Liver (tissue), 9 donors: ENCODE results near the gene KRT9. TPM values are rescaled to one million over a fixed set of nuclear protein-coding genes. Genes with fewer than 3 reads are reported as not detected.

ENCODE experiments used
- DNase-seq: peaks from one replicate; pipeline ENCODE4 v3.0.0-alpha.2; 2017; ENCODE audit warnings: low spot score
- H3K27ac ChIP-seq, 2 donors: one replicate each; pipeline ENCODE4 v1.7.0; 2013; ENCODE audit warnings: inconsistent platforms in 2 of 2, low read length in 2 of 2, control low read depth in 1 of 2, low read depth in 1 of 2, mild to moderate bottlenecking in 1 of 2
- H3K27me3 ChIP-seq, 4 donors: one replicate each; pipeline versions ENCODE4 v1.6.1 to v1.7.0; 2013; ENCODE audit warnings: low read length in 3 of 4, inconsistent platforms in 1 of 4, mild to moderate bottlenecking in 1 of 4, moderate library complexity in 1 of 4; ENCODE audit not compliant: control insufficient read depth in 4 of 4, insufficient read depth in 4 of 4
- H3K36me3 ChIP-seq, 4 donors: one replicate each; pipeline versions ENCODE4 v1.6.1 to v1.7.0; 2013; ENCODE audit warnings: low read length in 3 of 4, mild to moderate bottlenecking in 3 of 4, low read depth in 1 of 4, moderate library complexity in 1 of 4; ENCODE audit not compliant: control insufficient read depth in 4 of 4, insufficient read depth in 3 of 4
- H3K4me1 ChIP-seq, 4 donors: one replicate each; pipeline versions ENCODE4 v1.6.1 to v1.7.0; 2013; ENCODE audit warnings: low read length in 3 of 4, mild to moderate bottlenecking in 3 of 4, moderate library complexity in 1 of 4; ENCODE audit not compliant: control insufficient read depth in 4 of 4, insufficient read depth in 4 of 4
- H3K4me3 ChIP-seq, 3 donors: one replicate each; pipeline versions ENCODE4 v1.6.1 to v1.7.0; 2013; ENCODE audit warnings: low read length in 3 of 3, control low read depth in 1 of 3, low read depth in 1 of 3, mild to moderate bottlenecking in 1 of 3
- H3K9ac ChIP-seq, 2 donors: one replicate each; pipeline ENCODE4 v1.7.0; 2013; ENCODE audit warnings: low read length in 2 of 2, mild to moderate bottlenecking in 2 of 2, moderate library complexity in 2 of 2, control low read depth in 1 of 2, low read depth in 1 of 2
- H3K9me3 ChIP-seq, 4 donors: one replicate each; pipeline versions ENCODE4 v1.6.1 to v1.7.0; 2013; ENCODE audit warnings: low read length in 3 of 4; ENCODE audit not compliant: control insufficient read depth in 4 of 4
- EGR1 ChIP-seq, 2 donors: IDR thresholded peaks; 2 replicates each; pipeline ENCODE4 v1.6.1; 2016 to 2018; ENCODE audit warnings: antibody characterized with exemption in 2 of 2, low read depth in 2 of 2
- FOXA1 ChIP-seq: IDR thresholded peaks from 2 replicates; pipeline ENCODE4 v1.6.1; 2016; ENCODE audit warnings: antibody characterized with exemption
- FOXA2 ChIP-seq: IDR thresholded peaks from 2 replicates; pipeline ENCODE4 v1.6.1; 2016; ENCODE audit warnings: antibody characterized with exemption
- GABPA ChIP-seq, 2 donors: IDR thresholded peaks in 1 of 2; conservative IDR thresholded peaks in 1 of 2; 2 replicates each; pipeline ENCODE4 v1.6.1; 2016; ENCODE audit warnings: antibody characterized with exemption in 2 of 2, mild to moderate bottlenecking in 1 of 2, moderate library complexity in 1 of 2
- HNF4A ChIP-seq, 2 donors: conservative IDR thresholded peaks; 2 replicates each; pipeline ENCODE4 v1.6.1; 2016; ENCODE audit warnings: antibody characterized with exemption in 2 of 2, mild to moderate bottlenecking in 2 of 2
- HNF4G ChIP-seq: IDR thresholded peaks from 2 replicates; pipeline ENCODE4 v1.6.1; 2016; ENCODE audit warnings: antibody characterized with exemption
- JUND ChIP-seq, 2 donors: IDR thresholded peaks; 2 replicates each; pipeline ENCODE4 v1.6.1; 2016; ENCODE audit warnings: antibody characterized with exemption in 2 of 2
- MAX ChIP-seq: IDR thresholded peaks from 2 replicates; pipeline ENCODE4 v1.6.1; 2016; ENCODE audit warnings: antibody characterized with exemption
- NR2F2 ChIP-seq: IDR thresholded peaks from 2 replicates; pipeline ENCODE4 v1.6.1; 2016; ENCODE audit warnings: antibody characterized with exemption
- RAD21 ChIP-seq, 2 donors: IDR thresholded peaks; 2 replicates each; pipeline ENCODE4 v1.6.1; 2016; ENCODE audit warnings: antibody characterized with exemption in 2 of 2, mild to moderate bottlenecking in 2 of 2
- REST ChIP-seq: IDR thresholded peaks from 2 replicates; pipeline ENCODE4 v1.6.1; 2016; ENCODE audit warnings: antibody characterized with exemption, mild to moderate bottlenecking
- RXRA ChIP-seq, 2 donors: IDR thresholded peaks; 2 replicates each; pipeline ENCODE4 v1.6.1; 2017 to 2018; ENCODE audit warnings: antibody characterized with exemption in 2 of 2, mild to moderate bottlenecking in 1 of 2
- SP1 ChIP-seq: IDR thresholded peaks from 2 replicates; pipeline ENCODE4 v1.6.1; 2018; ENCODE audit warnings: antibody characterized with exemption, mild to moderate bottlenecking
- TAF1 ChIP-seq: conservative IDR thresholded peaks from 2 replicates; pipeline ENCODE4 v1.6.1; 2016; ENCODE audit warnings: antibody characterized with exemption, mild to moderate bottlenecking
- YY1 ChIP-seq: IDR thresholded peaks from 2 replicates; pipeline ENCODE4 v1.6.1; 2016; ENCODE audit warnings: antibody characterized with exemption, mild to moderate bottlenecking
- ZBTB33 ChIP-seq: IDR thresholded peaks from 2 replicates; pipeline ENCODE4 v1.6.1; 2016; ENCODE audit warnings: antibody characterized with exemption
- WGBS: extraction: QIAGEN DNeasy Blood & Tissue Kit; methylation state at CpG from one replicate; pipeline ENCODE4 v1.1.7; 2013; 5-methylcytosine and 5-hydroxymethylcytosine counted together
- polyA plus RNA-seq, 2 donors: library from polyadenylated mRNA; stranded (reverse) in 1 of 2; unstranded in 1 of 2; fragments of 200-250 nt in 1 of 2; fragments of >200 nt in 1 of 2; fragmentation: Nextera tagmentation in 1 of 2; extraction: Ambion mirVana in 1 of 2; gene quantifications; one replicate each; pipeline versions ENCODE4 v1.2.1 to v1.2.3, GENCODE V29; 2013 to 2015
- total RNA-seq, 2 donors: library from RNA; depleted of rRNA; stranded (reverse); fragments of >200 nt; gene quantifications; one replicate each; pipeline ENCODE4 v1.2.3, GENCODE V29; 2014
- TF ChIP-seq, protein P1 (sequence below): IDR thresholded peaks from 2 replicates; pipeline ENCODE4 v1.6.1; 2016; ENCODE audit warnings: antibody characterized with exemption
- TF ChIP-seq, protein P2 (sequence below): fragments of 150-350 bp; IDR thresholded peaks from 2 replicates; pipeline ENCODE4 v1.5.1; 2017; ENCODE audit warnings: improper control_type of control experiment, low read depth, low read length; ENCODE audit not compliant: missing input control
- donor health status: healthy.
- donor health status: healthy.
- donor health status: healthy.
- donor health status: healthy.
- donor health status: healthy.

Gene KRT9
- total and polyA plus RNA-seq, 4 donors, result not detected

DNA sequence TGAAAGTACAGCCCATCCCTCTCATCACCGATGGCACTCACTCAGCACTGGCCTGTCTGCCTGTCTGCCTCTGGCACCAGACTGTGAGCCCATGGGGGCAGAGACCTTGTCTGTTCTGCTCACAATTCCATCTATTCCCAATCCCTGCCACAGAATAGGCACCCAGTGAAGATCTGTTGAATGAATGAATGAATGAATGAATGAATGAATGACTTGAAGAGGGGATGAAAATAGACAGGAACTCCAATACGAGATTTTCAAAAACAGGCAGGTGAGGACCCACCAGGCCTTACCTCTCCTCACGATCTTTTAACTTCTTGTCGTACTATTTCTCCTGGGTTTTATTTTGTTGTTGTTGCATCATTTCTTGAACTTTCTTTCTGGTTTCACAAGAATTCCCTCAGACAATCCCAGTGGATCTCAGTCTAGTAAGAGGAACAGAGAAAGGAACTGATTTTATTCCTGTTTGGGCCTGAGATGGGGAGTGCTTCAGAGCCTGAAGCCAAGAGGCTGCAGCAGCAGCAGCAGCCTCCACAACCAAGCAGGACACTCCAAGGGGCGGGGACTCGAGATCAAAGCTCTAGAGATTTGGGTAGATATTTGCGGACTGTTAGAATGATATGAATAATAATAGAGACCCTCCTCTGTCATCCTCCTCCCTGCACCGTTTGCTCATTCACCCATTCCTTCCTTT, 17.7 kb downstream of the KRT9 start:
- WGBS, result 81% methylated on average over 8 of the region's 8 CpGs
- no peak for DNase-seq
- no peak for TF ChIP-seq HNF4A (conservative IDR thresholded peaks at IDR 0.05)
- TF ChIP-seq SP1, result no peak
- TF ChIP-seq EGR1 (IDR thresholded peaks at IDR 0.05; ENCODE audit: low read depth in 2 of 2), result no peak
- TF ChIP-seq FOXA1, result no peak
- TF ChIP-seq HNF4G, result no peak
- no peak for TF ChIP-seq GABPA (IDR thresholded peaks at IDR 0.05 in 1 of 2, conservative IDR thresholded peaks at IDR 0.05 in 1 of 2)
- no peak for TF ChIP-seq NR2F2
- no peak for TF ChIP-seq TAF1
- no peak for TF ChIP-seq ZBTB33
- TF ChIP-seq RAD21 (IDR thresholded peaks at IDR 0.05), result no peak
- TF ChIP-seq MAX, result no peak
- TF ChIP-seq, protein P1, sequence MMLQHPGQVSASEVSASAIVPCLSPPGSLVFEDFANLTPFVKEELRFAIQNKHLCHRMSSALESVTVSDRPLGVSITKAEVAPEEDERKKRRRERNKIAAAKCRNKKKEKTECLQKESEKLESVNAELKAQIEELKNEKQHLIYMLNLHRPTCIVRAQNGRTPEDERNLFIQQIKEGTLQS, result no peak
- no peak for TF ChIP-seq YY1
- TF ChIP-seq FOXA2, result no peak
- TF ChIP-seq, protein P2, sequence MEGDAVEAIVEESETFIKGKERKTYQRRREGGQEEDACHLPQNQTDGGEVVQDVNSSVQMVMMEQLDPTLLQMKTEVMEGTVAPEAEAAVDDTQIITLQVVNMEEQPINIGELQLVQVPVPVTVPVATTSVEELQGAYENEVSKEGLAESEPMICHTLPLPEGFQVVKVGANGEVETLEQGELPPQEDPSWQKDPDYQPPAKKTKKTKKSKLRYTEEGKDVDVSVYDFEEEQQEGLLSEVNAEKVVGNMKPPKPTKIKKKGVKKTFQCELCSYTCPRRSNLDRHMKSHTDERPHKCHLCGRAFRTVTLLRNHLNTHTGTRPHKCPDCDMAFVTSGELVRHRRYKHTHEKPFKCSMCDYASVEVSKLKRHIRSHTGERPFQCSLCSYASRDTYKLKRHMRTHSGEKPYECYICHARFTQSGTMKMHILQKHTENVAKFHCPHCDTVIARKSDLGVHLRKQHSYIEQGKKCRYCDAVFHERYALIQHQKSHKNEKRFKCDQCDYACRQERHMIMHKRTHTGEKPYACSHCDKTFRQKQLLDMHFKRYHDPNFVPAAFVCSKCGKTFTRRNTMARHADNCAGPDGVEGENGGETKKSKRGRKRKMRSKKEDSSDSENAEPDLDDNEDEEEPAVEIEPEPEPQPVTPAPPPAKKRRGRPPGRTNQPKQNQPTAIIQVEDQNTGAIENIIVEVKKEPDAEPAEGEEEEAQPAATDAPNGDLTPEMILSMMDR, result no peak
- no peak for TF ChIP-seq RXRA (IDR thresholded peaks at IDR 0.05)
- TF ChIP-seq REST, result no peak
- no peak for TF ChIP-seq JUND (IDR thresholded peaks at IDR 0.05)
- H3K4me1 ChIP-seq, result peaks cover 0 to 1% (median under 1%) of the 10 kb centered on the region in 4 donors
- H3K9me3 ChIP-seq, result no peaks in the 10 kb centered on the region
- no peaks in the 10 kb centered on the region for H3K36me3 ChIP-seq
- no peaks in the 10 kb centered on the region for H3K27me3 ChIP-seq
- no peak overlapping the region for H3K9ac ChIP-seq
- H3K4me3 ChIP-seq, result no peak overlapping the region
- no peak overlapping the region for H3K27ac ChIP-seq
